Measurements from ENCODE around the gene PRR23E. TPM values are rescaled to one million over a fixed set of nuclear protein-coding genes. Genes with fewer than 3 reads are reported as not detected.

PRR23E gene
- total and polyA plus RNA-seq, 2 experiments from 2014 or later = not detected

- Histone ChIP-seq H4K20me1 (replicated peaks; ENCODE audit: insufficient read depth) (no peaks in the 10 kb centered on the region), H3K4me2 (no peak overlapping the region), H3K9me2 (ENCODE audit: insufficient read depth) (no peaks in the 10 kb centered on the region), H3K79me2 (replicated peaks; ENCODE audit: insufficient read depth) (no peaks in the 10 kb centered on the region), H3K4me1 (ENCODE audit: insufficient read depth) (no peaks in the 10 kb centered on the region), H3F3A (replicated peaks; ENCODE audit: low read depth) (no peaks in the 10 kb centered on the region), H3K27ac (ENCODE audit: low read depth) (no peak overlapping the region), H3K27me3 (ENCODE audit: insufficient read depth) (no peaks in the 10 kb centered on the region), H3K36me3 (ENCODE audit: insufficient read depth) (no peaks in the 10 kb centered on the region), H2AFZ (no peak overlapping the region), H3K4me3 (no peak overlapping the region)
- no peak overlapping the region for H3K27ac Mint-ChIP-seq
- no peak; the same call in 2 of the 3 replicates for ATAC-seq
- TF ChIP-seq EZH2 (IDR thresholded peaks at IDR 0.05; ENCODE audit: low read depth, unreplicated experiment) (no peak), NANOG (IDR thresholded peaks at IDR 0.05; ENCODE audit: borderline replicate concordance) (no peak), STAT1 (IDR thresholded peaks at IDR 0.05; ENCODE audit: unreplicated experiment) (no peak), POLR2AphosphoS5 (IDR thresholded peaks at IDR 0.05; ENCODE audit: low read depth) (no peak), ZNF462 (CRISPR knock-in tag; IDR thresholded peaks at IDR 0.05) (no peak), EZH2phosphoT487 (IDR thresholded peaks at IDR 0.05; ENCODE audit: unreplicated experiment) (no peak), ZNF114 (CRISPR knock-in tag; IDR thresholded peaks at IDR 0.05) (no peak), CREB1 (CRISPR knock-in tag; IDR thresholded peaks at IDR 0.05; ENCODE audit: low read depth) (no peak), ETS1 (IDR thresholded peaks at IDR 0.05) (no peak), ZNF331 (CRISPR knock-in tag; IDR thresholded peaks at IDR 0.05; ENCODE audit: low read depth) (no peak), CTCF (conservative IDR thresholded peaks at IDR 0.05; ENCODE audit: low read depth in 2 of 2) (no peak), JUNB (IDR thresholded peaks at IDR 0.05; ENCODE audit: unreplicated experiment) (no peak)
- TF ChIP-seq, protein P1, sequence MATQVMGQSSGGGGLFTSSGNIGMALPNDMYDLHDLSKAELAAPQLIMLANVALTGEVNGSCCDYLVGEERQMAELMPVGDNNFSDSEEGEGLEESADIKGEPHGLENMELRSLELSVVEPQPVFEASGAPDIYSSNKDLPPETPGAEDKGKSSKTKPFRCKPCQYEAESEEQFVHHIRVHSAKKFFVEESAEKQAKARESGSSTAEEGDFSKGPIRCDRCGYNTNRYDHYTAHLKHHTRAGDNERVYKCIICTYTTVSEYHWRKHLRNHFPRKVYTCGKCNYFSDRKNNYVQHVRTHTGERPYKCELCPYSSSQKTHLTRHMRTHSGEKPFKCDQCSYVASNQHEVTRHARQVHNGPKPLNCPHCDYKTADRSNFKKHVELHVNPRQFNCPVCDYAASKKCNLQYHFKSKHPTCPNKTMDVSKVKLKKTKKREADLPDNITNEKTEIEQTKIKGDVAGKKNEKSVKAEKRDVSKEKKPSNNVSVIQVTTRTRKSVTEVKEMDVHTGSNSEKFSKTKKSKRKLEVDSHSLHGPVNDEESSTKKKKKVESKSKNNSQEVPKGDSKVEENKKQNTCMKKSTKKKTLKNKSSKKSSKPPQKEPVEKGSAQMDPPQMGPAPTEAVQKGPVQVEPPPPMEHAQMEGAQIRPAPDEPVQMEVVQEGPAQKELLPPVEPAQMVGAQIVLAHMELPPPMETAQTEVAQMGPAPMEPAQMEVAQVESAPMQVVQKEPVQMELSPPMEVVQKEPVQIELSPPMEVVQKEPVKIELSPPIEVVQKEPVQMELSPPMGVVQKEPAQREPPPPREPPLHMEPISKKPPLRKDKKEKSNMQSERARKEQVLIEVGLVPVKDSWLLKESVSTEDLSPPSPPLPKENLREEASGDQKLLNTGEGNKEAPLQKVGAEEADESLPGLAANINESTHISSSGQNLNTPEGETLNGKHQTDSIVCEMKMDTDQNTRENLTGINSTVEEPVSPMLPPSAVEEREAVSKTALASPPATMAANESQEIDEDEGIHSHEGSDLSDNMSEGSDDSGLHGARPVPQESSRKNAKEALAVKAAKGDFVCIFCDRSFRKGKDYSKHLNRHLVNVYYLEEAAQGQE (IDR thresholded peaks at IDR 0.05; ENCODE audit: unreplicated experiment) = no peak
- H3K9me3 Mint-ChIP-seq = no peaks in the 10 kb centered on the region
- H3K4me1 Mint-ChIP-seq = peaks cover 11% of the 10 kb centered on the region; the same call in 2 of the 3 replicates
- H3K4me3 Mint-ChIP-seq = no peak overlapping the region
- H3K36me3 Mint-ChIP-seq (ENCODE audit: low read depth) = no peaks in the 10 kb centered on the region; the same call in 2 of the 3 replicates
- H3K27me3 Mint-ChIP-seq (ENCODE audit: insufficient read depth, low read depth, poor library complexity) = peaks cover 6% of the 10 kb centered on the region
- no peak for DNase-seq (ENCODE audit: low spot score)
Observed at GRCh38 chr3:127184870-127185216, 8.1 kb upstream of the PRR23E start.

All from GM23338 (cell line).